ENCODE measurements around the gene TPSG1. TPM values are rescaled to one million over a fixed set of nuclear protein-coding genes. Genes with fewer than 3 reads are reported as not detected.
"Not testable (repeated sequence)": the region's sequence is repeated elsewhere in the genome, so short reads cannot be mapped to it uniquely, and the experiment has no call there.

TPSG1 gene
- polyA plus RNA-seq, 2 donors = 0.10 to 0.15 TPM

DNA sequence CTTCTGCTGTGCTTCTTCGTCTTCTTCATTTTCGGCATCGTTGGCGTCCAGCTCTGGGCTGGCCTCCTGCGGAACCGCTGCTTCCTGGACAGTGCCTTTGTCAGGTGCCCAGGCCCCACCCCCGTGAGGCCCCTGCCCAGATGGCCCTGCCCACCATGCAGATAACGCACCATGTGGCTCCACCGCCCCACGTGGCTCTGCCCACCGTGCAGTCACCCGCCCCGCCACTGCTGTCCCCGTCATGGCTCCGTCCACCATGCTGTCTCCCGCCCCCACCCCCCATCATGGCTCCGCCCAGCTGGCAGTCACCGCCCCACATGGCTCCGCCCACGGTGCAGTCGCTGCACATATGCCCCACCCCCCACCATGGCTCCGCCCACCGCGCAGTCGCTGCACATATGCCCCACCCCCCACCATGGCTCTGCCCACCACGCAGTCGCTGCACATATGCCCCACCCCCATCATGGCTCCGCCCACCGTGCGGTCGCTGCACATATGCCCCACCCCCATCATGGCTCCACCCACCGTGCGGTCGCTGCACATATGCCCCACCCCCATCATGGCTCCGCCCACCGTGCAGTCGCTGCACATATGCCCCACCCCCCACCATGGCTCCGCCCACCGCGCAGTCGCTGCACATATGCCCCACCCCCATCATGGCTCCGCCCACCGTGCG lies 26.3 kb downstream of the TPSG1 start:
- not testable (repeated sequence) for H3K4me1 ChIP-seq (ENCODE audit: control insufficient read depth in 2 of 2, insufficient read depth in 2 of 2, low read length in 1 of 2); H3K36me3 ChIP-seq (ENCODE audit: control insufficient read depth in 2 of 2, insufficient read depth in 2 of 2, low read length in 1 of 2); H3K4me3 ChIP-seq (ENCODE audit: low read depth in 1 of 2, low read length in 2 of 2); H3K27ac ChIP-seq (ENCODE audit: low read depth in 2 of 2, low read length in 1 of 2); H3K27me3 ChIP-seq (ENCODE audit: control insufficient read depth in 1 of 2, insufficient read depth in 2 of 2, low read length in 2 of 2); H3K9me3 ChIP-seq (ENCODE audit: control insufficient read depth in 2 of 2, insufficient read depth in 1 of 2, low read depth in 1 of 2, low read length in 1 of 2)
- WGBS, 2 donors = 89 to 90% methylated on average over 40 to 44 of the region's 44 CpGs

DNA sequence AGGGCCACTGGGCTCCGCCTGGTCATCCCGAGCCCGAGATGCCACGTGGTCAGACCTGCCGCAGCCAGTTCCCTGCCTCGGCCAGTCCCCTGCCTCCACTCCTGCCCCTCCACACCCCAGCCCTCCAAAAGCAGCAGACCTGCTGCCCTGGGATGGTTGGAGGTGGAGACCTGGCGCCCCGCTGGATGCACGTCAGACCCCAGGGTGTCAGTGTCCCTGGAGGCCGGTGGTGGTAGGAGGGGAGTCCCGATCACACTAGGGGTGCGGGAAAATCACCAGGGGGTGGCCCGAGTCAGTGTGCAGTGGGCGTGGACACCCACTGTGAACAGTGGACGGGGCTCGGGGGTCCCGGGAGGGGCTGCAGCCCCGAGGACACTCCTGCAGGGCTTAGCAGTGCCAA lies 26.9 kb downstream of the TPSG1 start:
- Histone ChIP-seq H3K27ac (ENCODE audit: low read depth in 2 of 2, low read length in 1 of 2) (no peak overlapping the region), H3K4me3 (ENCODE audit: low read depth in 1 of 2, low read length in 2 of 2) (no peak overlapping the region), H3K9me3 (ENCODE audit: control insufficient read depth in 2 of 2, insufficient read depth in 1 of 2, low read depth in 1 of 2, low read length in 1 of 2) (no peaks in the 10 kb centered on the region), H3K4me1 (ENCODE audit: control insufficient read depth in 2 of 2, insufficient read depth in 2 of 2, low read length in 1 of 2) (peaks cover 0 to 3% of the 10 kb centered on the region in 2 donors), H3K27me3 (ENCODE audit: control insufficient read depth in 1 of 2, insufficient read depth in 2 of 2, low read length in 2 of 2) (no peaks in the 10 kb centered on the region), H3K36me3 (ENCODE audit: control insufficient read depth in 2 of 2, insufficient read depth in 2 of 2, low read length in 1 of 2) (no peaks in the 10 kb centered on the region)
- 82 to 84% methylated on average over 18 of the region's 18 CpGs for WGBS, 2 donors

DNA sequence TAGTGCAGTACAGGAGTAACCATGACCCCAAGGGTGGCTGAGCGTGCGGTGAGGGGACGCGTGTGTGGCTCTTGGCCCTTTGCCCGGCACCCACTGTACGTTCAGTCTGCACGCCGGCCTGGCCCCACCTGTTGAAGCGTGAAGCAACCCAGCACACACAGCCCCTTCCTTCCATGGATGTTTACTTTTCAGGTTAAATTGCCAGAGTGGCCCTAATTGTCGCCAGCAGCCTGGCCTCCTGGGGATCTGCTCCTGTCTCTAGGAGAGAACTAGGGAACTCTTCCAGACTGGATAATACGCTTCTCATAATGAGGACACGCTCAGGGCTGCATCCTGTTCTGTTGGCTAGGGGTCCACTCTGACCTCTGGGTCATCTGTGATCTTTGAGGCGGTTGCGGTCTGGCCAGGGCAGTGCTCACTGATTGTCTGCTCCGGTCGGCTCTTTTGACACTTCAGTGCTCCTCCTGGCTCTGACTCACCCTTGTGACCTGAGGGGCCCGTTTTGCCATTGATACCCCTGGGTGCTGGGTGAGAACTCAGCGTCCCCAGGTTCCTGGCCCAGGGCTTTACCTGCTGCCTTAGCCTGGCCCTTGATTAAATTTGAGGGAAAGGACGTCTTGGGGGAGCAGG lies 27.7 kb downstream of the TPSG1 start:
- H3K9me3 ChIP-seq (ENCODE audit: control insufficient read depth in 2 of 2, insufficient read depth in 1 of 2, low read depth in 1 of 2, low read length in 1 of 2) = no peaks in the 10 kb centered on the region
- H3K4me3 ChIP-seq (ENCODE audit: low read depth in 1 of 2, low read length in 2 of 2) = no peak overlapping the region
- 62 to 65% methylated on average over 19 of the region's 19 CpGs for WGBS, 2 donors
- no peaks in the 10 kb centered on the region for H3K27me3 ChIP-seq (ENCODE audit: control insufficient read depth in 1 of 2, insufficient read depth in 2 of 2, low read length in 2 of 2)
- H3K4me1 ChIP-seq (ENCODE audit: control insufficient read depth in 2 of 2, insufficient read depth in 2 of 2, low read length in 1 of 2) = peaks cover 0 to 3% of the 10 kb centered on the region in 2 donors
- H3K27ac ChIP-seq (ENCODE audit: low read depth in 2 of 2, low read length in 1 of 2) = no peak overlapping the region
- no peaks in the 10 kb centered on the region for H3K36me3 ChIP-seq (ENCODE audit: control insufficient read depth in 2 of 2, insufficient read depth in 2 of 2, low read length in 1 of 2)

DNA sequence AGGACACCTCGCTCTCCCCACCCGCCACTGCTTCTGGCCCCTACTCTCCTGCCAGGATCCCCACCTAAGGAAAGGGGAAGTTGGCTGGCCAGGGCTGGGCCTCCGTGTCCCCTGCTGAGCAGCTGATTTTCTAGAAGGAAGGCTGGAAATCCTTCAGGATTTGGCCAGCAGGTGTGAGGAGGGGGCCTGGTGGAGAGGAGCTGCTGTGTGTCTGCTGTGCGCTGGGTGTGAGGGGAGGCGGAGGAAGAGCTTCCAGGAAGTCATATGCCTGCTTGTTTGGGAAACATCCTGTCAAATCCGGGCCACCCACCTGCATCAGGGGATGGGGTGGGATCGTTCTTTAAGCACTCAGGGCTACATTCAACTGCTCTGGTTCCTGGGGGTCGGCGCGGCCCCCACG lies 28.6 kb downstream of the TPSG1 start:
- 63 to 65% methylated on average over 11 of the region's 11 CpGs for WGBS, 2 donors
- Histone ChIP-seq H3K27ac (ENCODE audit: low read depth in 2 of 2, low read length in 1 of 2) (no peak overlapping the region), H3K4me3 (ENCODE audit: low read depth in 1 of 2, low read length in 2 of 2) (no peak overlapping the region), H3K27me3 (ENCODE audit: control insufficient read depth in 1 of 2, insufficient read depth in 2 of 2, low read length in 2 of 2) (no peaks in the 10 kb centered on the region), H3K4me1 (ENCODE audit: control insufficient read depth in 2 of 2, insufficient read depth in 2 of 2, low read length in 1 of 2) (peaks cover 0 to 3% of the 10 kb centered on the region in 2 donors), H3K9me3 (ENCODE audit: control insufficient read depth in 2 of 2, insufficient read depth in 1 of 2, low read depth in 1 of 2, low read length in 1 of 2) (no peaks in the 10 kb centered on the region), H3K36me3 (ENCODE audit: control insufficient read depth in 2 of 2, insufficient read depth in 2 of 2, low read length in 1 of 2) (no peaks in the 10 kb centered on the region)

DNA sequence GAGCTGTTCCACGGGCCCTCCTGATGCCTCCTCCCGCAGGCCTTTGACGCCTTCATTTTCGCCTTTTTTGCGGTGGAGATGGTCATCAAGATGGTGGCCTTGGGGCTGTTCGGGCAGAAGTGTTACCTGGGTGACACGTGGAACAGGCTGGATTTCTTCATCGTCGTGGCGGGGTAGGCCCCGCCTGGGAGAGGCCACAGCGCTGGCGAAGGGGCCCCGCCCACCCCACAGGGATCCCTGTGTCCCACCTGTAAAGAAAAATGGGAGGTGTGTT lies 29.7 kb downstream of the TPSG1 start:
- Histone ChIP-seq H3K27me3 (ENCODE audit: control insufficient read depth in 1 of 2, insufficient read depth in 2 of 2, low read length in 2 of 2) (no peaks in the 10 kb centered on the region), H3K4me1 (ENCODE audit: control insufficient read depth in 2 of 2, insufficient read depth in 2 of 2, low read length in 1 of 2) (peaks cover 0 to 3% of the 10 kb centered on the region in 2 donors), H3K4me3 (ENCODE audit: low read depth in 1 of 2, low read length in 2 of 2) (no peak overlapping the region), H3K27ac (ENCODE audit: low read depth in 2 of 2, low read length in 1 of 2) (no peak overlapping the region), H3K36me3 (ENCODE audit: control insufficient read depth in 2 of 2, insufficient read depth in 2 of 2, low read length in 1 of 2) (no peaks in the 10 kb centered on the region), H3K9me3 (ENCODE audit: control insufficient read depth in 2 of 2, insufficient read depth in 1 of 2, low read depth in 1 of 2, low read length in 1 of 2) (no peaks in the 10 kb centered on the region)
- WGBS, 2 donors = 64 to 70% methylated on average over 14 of the region's 14 CpGs

DNA sequence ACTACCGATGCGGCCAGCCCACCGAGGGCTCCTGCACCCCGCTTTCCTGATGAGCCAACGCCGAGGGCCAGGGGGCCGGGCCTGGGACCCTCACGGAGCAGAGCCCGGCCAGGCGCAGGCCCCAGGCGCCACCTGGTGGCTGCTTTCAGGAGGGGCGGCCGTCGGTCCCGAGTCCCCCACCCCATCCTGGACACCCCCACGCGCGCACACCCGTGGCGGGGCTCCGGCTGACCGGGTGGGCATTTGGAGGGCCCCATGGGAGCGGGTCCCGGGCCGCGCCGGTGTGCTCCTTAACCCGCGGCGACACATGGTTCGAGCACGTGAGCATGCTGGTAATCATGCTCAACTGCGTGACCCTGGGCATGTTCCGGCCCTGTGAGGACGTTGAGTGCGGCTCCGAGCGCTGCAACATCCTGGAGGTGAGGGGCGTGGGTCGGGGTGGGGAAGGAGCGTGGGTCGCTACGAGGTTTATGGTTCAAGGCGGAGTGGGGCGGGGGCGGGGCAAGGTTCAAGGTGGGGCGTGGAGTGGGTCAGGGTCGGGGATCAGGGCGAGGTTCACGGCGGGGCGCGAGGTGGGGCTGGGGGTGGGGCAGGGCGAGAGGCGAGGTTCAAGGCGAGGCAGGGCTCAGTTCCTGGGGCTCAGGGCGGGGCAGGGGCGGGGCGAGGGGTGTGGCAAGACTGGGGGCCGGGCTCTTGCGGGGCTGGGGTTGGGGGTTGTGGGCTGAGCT lies 30.2 kb downstream of the TPSG1 start:
- no peaks in the 10 kb centered on the region for H3K27me3 ChIP-seq (ENCODE audit: control insufficient read depth in 1 of 2, insufficient read depth in 2 of 2, low read length in 2 of 2)
- H3K4me1 ChIP-seq (ENCODE audit: control insufficient read depth in 2 of 2, insufficient read depth in 2 of 2, low read length in 1 of 2) = peaks cover 0 to 3% of the 10 kb centered on the region in 2 donors
- no peaks in the 10 kb centered on the region for H3K36me3 ChIP-seq (ENCODE audit: control insufficient read depth in 2 of 2, insufficient read depth in 2 of 2, low read length in 1 of 2)
- H3K4me3 ChIP-seq (ENCODE audit: low read depth in 1 of 2, low read length in 2 of 2) = no peak overlapping the region
- H3K27ac ChIP-seq (ENCODE audit: low read depth in 2 of 2, low read length in 1 of 2) = no peak overlapping the region
- H3K9me3 ChIP-seq (ENCODE audit: control insufficient read depth in 2 of 2, insufficient read depth in 1 of 2, low read depth in 1 of 2, low read length in 1 of 2) = no peaks in the 10 kb centered on the region
- WGBS, 2 donors = 30% methylated on average over 48 to 61 of the region's 61 CpGs

DNA sequence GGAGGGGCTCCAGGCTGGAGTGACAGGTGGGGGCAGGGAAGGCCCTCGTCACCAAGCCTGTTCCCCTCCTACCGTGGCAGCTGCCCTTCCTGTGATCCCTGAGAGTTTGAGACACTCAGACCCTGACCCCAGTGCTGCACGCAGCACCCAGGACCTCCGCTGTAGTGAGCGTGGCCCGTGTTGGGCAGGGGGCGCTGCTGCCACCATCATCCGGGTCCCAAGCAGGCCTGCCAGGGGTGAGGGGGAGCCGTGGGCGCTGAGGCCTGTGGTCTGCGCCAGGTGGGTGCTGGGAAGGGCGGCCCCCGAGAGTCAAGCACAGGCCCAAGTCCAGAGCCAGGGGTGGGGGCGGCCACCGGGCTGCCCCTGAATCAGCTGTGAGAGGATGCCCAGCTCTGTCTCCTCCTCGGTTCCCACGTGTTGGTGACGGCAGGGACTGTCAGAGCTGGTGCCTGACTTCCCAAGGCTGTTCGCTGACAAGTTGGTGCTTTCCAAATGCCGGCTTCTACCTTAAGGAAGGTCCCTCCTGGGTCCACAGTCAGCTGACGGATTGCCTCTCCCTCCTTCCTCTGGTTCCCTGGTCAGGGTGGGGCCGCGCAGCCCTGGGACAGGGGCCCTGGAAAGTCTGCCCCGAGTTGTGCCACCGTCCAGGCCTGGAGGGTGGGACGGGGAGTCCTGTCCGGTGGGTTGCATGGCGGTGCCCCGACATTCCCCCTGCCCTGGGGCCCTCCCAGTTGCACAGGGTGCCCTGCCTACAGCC lies 31.1 kb downstream of the TPSG1 start:
- peaks cover 0 to 3% of the 10 kb centered on the region in 2 donors for H3K4me1 ChIP-seq (ENCODE audit: control insufficient read depth in 2 of 2, insufficient read depth in 2 of 2, low read length in 1 of 2)
- WGBS, 2 donors = 64 to 68% methylated on average over 29 of the region's 29 CpGs

DNA sequence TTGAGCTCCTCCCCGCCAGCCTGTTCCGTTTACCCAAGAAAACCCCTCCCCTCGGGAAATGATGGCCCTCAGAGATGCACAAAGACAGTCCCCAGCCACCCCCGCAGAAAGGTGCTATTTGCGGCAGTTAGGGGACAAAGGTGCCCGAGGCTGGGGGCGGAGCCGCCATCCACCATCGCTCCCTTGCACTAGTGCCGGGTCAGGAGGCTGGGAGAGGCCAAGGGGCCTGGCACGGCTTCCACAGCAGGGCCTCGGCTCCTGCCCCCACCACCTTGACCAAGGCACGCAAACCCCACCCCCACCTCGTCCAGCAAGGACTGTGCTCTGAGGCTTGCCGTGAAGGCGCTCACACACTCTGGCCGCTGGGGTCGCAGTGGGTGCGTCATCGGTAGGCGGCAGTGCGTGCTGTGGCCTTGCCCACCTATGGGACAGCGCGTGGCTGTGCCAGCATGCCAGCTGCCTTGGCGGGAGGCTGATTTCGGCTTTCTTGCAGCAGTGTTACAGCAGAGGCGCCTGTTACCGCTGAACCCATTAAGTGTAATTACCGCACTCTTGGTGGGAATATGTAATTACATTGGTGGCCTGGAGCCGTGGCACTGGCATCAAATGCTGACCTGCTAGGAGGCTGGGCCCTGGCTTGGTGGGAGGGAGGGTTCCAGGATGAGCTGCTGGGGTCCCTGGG lies 31.8 kb downstream of the TPSG1 start:
- Histone ChIP-seq H3K27ac (ENCODE audit: low read depth in 2 of 2, low read length in 1 of 2) (peak overlapping the region in 1 of 2 donors; percentile 68), H3K27me3 (ENCODE audit: control insufficient read depth in 1 of 2, insufficient read depth in 2 of 2, low read length in 2 of 2) (no peaks in the 10 kb centered on the region)
- WGBS, 2 donors = 56 to 59% methylated on average over 26 to 30 of the region's 30 CpGs

More for the DNA sequence above, 31.1 kb downstream of the TPSG1 start:
- Histone ChIP-seq H3K36me3 (ENCODE audit: control insufficient read depth in 2 of 2, insufficient read depth in 2 of 2, low read length in 1 of 2) (no peaks in the 10 kb centered on the region), H3K4me3 (ENCODE audit: low read depth in 1 of 2, low read length in 2 of 2) (no peak overlapping the region), H3K9me3 (ENCODE audit: control insufficient read depth in 2 of 2, insufficient read depth in 1 of 2, low read depth in 1 of 2, low read length in 1 of 2) (no peaks in the 10 kb centered on the region), H3K27ac (ENCODE audit: low read depth in 2 of 2, low read length in 1 of 2) (peak overlapping the region in 1 of 2 donors; percentile 21), H3K27me3 (ENCODE audit: control insufficient read depth in 1 of 2, insufficient read depth in 2 of 2, low read length in 2 of 2) (no peaks in the 10 kb centered on the region)

More for the DNA sequence above, 31.8 kb downstream of the TPSG1 start:
- Histone ChIP-seq H3K9me3 (ENCODE audit: control insufficient read depth in 2 of 2, insufficient read depth in 1 of 2, low read depth in 1 of 2, low read length in 1 of 2) (no peaks in the 10 kb centered on the region), H3K36me3 (ENCODE audit: control insufficient read depth in 2 of 2, insufficient read depth in 2 of 2, low read length in 1 of 2) (no peaks in the 10 kb centered on the region), H3K4me1 (ENCODE audit: control insufficient read depth in 2 of 2, insufficient read depth in 2 of 2, low read length in 1 of 2) (peaks cover 0 to 3% of the 10 kb centered on the region in 2 donors), H3K4me3 (ENCODE audit: low read depth in 1 of 2, low read length in 2 of 2) (no peak overlapping the region)
